ENCODE data around the gene DAB2IP.

Gene DAB2IP

DNA sequence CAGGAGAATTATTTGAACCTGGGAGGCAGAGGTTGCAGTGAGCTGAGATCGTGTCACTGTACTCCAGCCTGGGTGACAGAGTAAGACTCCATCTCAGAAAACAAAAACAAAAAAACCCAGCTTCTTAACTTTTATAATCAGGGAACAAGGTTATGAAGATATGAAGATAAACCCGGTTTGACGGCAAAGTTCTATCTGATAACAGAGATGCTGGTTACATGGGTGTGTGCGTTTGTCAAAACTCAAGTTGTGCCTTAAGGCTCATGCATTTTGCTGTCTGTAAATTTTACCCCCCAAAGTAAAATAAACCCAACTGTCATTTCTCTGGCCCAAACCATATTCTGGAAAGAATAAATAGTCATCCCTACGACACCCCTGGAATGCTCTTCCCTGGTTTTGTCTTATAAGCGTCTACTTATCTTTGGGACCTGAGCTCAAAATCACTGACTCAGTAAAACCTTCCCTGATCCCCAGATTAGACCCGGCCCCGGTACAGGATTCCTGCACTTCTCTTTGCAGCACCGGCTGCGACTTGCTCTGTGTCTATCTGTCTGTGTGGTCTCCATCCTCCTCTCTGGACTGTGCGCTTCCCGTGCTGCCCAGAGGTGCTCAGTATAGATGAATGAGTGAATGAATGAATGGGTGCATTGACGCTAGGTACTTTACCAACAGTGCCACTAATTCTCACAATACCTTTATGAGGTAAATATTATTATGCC is 172.2 kb downstream of the DAB2IP start:
- in situ Hi-C loops (cut with MboI; ENCODE audit: low sequenced_read_pairs): no loop called here

DNA sequence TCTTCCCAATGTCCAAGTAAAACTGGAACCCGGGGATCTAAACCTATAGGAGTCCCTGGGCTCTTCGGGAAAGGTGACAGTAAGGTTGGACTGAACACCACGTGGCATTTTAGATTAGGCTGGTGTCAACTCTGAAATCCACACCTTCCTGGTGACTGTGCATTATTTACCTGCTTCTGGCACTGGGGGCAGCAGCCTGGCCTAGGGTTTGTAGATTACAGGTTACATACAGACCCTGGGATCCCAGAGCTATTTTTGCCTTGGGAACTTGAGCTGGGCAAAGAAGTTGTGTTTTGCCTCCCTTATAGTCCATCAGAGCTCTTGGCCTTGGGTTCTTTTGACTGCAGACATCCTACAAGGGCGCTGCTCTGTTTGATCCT is 173.2 kb downstream of the DAB2IP start:
- in situ Hi-C loops (cut with MboI; ENCODE audit: low sequenced_read_pairs): no loop called here

DNA sequence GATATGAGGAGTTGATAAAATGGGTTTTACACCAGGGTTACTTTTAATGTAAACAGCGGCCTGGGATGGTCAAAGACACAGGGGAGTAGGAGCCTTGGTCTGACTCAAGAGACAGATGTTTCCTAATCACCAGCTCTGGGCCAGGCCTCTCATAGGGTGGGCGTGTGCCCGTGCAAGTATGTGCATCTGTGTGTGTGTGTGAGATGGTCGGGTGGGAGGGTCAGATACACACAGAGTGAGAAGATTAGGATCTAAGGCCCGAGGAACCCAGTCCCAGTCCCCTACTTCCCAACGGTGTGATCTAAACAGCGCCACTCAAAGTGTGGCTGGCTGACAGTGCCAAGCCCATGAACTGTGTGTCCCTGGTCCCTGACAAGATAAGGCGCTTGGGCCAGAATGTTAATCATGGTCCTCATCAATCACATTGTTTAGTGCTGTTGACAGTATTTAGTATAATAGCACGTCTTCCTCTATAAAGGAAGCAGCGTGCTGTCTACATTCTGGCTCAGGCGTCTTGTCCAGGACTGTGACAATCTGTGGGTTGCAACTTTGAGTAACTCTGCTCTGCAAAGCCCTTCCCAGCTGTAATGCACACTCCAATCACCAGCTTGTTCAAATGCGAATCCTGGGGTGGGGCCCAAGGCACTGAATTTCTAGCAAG is 173.7 kb downstream of the DAB2IP start:
- in situ Hi-C loops (cut with MboI; ENCODE audit: low sequenced_read_pairs): no loop called here

DNA sequence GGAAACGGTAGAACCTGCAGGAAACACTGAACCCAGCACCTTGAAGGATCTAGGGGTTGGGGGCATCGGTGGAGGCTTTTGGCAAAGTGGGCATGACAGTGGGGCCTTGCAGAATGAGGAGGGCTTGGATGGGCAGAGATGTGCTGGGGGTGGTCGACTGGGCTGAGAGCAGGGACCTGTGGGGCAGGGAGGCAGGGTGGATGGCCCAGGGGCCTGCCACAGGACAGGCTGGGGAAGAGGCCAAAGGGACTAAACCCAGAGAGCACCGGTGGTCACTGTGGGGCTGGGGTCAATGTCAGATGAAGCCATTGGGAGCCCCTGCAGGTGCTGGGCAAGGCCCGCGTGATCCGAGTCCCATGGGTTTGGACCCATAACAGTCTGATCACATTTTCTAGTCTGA is 175.3 kb downstream of the DAB2IP start:
- in situ Hi-C loops (cut with MboI; ENCODE audit: low sequenced_read_pairs): no loop called here

DNA sequence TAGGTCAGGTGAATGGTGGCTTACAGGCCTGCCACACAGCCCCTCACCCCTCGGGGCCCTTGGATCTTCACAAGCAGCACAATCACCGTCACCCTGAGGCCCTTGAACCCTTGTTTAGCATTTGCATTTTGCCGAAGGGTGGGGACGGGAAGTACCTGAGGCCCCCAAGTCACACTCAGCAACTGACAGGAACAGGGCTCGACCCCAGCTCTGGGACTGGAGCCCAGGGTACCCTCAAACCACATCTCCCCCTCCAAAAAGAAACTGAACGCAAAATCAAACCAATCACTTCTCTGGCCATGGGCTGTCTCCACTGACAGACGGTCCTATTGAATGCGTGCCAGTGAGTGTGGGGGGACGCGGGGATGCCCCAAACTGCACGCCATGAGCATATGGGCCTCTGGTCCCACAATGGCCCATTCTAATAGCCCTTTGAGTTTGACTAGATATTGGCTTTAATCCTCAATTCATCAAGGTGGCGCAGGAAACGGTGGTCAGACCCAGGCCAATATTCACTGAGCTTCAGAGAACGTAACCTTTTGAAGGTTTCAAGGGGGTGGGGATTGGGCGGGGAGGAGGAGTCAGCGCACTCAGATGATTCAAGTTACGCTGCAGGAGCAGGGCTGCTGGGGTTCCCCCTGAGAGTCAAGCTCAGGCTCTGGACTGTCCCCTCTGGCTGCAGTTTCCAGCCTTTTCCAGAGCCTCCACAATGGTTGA is 176.0 kb downstream of the DAB2IP start:
- in situ Hi-C loops (cut with MboI; ENCODE audit: low sequenced_read_pairs): no loop called here

DNA sequence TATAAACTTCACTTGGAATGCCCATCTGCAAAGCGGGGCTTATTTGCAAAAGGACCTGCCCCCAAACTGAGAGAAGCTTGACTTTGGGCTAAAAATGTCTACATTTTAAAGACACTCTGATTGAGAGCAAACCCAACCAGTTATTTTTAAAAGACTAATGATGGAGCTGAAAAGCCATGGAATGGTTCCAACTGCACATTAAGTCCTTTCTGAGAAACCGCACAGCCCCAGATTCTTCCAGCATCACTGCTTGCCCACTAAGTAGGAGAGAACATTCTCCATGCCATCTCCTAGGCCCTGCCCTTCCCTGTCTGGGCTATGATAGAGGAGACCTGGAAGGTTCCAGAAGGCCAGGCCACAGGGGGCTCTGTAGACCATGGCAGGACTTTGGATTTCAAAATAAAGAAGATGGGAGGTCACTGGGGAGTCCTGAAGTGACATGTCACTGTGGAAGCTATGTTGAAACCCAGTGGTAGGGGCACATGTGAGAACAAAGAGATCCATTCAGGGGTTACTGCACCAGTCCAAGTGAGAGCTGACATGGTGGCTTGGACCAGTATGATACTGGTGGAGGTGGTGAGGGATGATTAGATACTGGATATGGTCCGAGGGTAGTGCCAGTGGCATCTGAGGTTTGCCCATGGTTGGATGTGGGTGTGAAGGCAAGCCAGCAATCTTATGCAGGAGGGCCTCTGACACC is 179.2 kb downstream of the DAB2IP start:
- in situ Hi-C loops (cut with MboI; ENCODE audit: low sequenced_read_pairs): no loop called here

DNA sequence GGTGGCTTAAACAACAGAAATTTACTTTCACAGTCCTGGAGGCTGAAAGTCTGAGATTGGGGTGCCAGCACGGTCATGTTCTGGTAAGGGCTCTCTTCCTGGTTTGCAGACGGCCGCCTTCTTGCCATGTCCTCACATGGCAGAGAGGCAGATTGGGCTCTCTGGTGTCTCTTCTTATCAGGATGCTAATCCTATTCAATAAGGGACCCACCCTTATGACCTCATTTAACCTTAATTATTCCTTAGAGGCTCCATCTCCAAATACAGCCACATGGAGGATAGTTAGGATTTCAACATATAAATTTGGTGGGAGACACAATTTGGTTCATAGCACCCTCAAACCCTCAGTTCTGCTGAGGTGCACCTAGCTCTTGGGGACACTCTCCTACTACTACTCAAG is 180.4 kb downstream of the DAB2IP start:
- in situ Hi-C loops (cut with MboI; ENCODE audit: low sequenced_read_pairs): no loop called here

DNA sequence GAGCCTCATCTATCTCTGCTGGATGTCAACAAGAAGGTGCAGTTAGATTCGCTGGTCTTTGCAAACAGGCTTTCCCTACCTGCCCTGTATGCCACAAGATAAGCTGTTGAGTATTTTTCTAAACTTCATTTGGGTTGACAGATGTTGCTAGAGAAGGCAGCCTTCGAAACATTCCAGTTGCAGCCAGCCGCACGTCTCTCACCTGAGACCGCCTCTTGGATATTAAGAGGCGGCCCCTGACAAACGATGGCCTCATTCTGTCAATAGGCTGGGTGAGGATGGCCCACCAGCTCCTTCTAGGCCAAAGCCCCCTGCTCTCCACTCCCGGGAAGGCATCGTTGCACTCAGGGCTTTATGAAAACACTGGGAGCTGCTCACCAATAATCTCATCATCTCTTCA is 181.6 kb downstream of the DAB2IP start:
- in situ Hi-C loops (cut with MboI; ENCODE audit: low sequenced_read_pairs): no loop called here

Data from HL-60/S4 treated with phorbol 12-myristate 13-acetate at 8.2 ng/mL for 4 days and 3 days (cell line).